GM21576 (cell line): ENCODE results near the gene IL17RA.
"Not testable (repeated sequence)": the region's sequence is repeated elsewhere in the genome, so short reads cannot be mapped to it uniquely, and the experiment has no call there.

ENCODE experiments used
- ATAC-seq: cut with Tn5 transposase; IDR thresholded peaks from one replicate; pipeline ENCODE4 v1.9.1; 2021; ENCODE audit warnings: mild to moderate bottlenecking, moderate library complexity; ENCODE audit not compliant: unreplicated experiment

IL17RA gene

GRCh38 chr22:17120281-17120680, 35.5 kb downstream of the IL17RA start:
- no peak for ATAC-seq

GRCh38 chr22:17120711-17121232, 36.0 kb downstream of the IL17RA start:
- no peak for ATAC-seq

GRCh38 chr22:17121233-17122195, 36.7 kb downstream of the IL17RA start, which contains the start of gene TMEM121B:
Gene TMEM121B, minus strand, starts transcription at chr22:17121360. Its CDS starts 233 bp downstream, at chr22:17121127.
- ATAC-seq: no peak

- no peak for ATAC-seq
These were observed 45.4 kb downstream of the IL17RA start for GRCh38 chr22:17130199-17130598.

- no peak for ATAC-seq
These were observed 46.9 kb downstream of the IL17RA start for GRCh38 chr22:17131686-17132085.

- no peak for ATAC-seq
These were observed 47.3 kb downstream of the IL17RA start for GRCh38 chr22:17132112-17132511.

- ATAC-seq: no peak
These were observed 48.3 kb downstream of the IL17RA start for GRCh38 chr22:17133137-17133536.

- ATAC-seq: no peak
These were observed 50.5 kb downstream of the IL17RA start for GRCh38 chr22:17135153-17135760.

GRCh38 chr22:17137170-17137569, 52.4 kb downstream of the IL17RA start:
- ATAC-seq: no peak

GRCh38 chr22:17137861-17138425, 53.1 kb downstream of the IL17RA start:
- no peak for ATAC-seq

GRCh38 chr22:17138513-17138912, 53.7 kb downstream of the IL17RA start:
- no peak for ATAC-seq

- no peak for ATAC-seq
These were observed 55.2 kb downstream of the IL17RA start for GRCh38 chr22:17140022-17140421.

- no peak for ATAC-seq
These were observed 56.3 kb downstream of the IL17RA start for GRCh38 chr22:17140826-17141766.

GRCh38 chr22:17143101-17143500, 58.3 kb downstream of the IL17RA start:
- ATAC-seq: no peak

GRCh38 chr22:17143826-17144225, 59.0 kb downstream of the IL17RA start:
- no peak for ATAC-seq

- no peak for ATAC-seq
These were observed 60.4 kb downstream of the IL17RA start for GRCh38 chr22:17145021-17145680.

- ATAC-seq: not testable (repeated sequence)
These were observed 62.7 kb downstream of the IL17RA start for GRCh38 chr22:17147458-17147857.

GRCh38 chr22:17149076-17149815, 64.4 kb downstream of the IL17RA start:
- ATAC-seq: no peak

- no peak for ATAC-seq
These were observed 67.5 kb downstream of the IL17RA start for GRCh38 chr22:17152340-17152739.
